ENCODE measurements around the gene MLIP. TPM values are rescaled to one million over a fixed set of nuclear protein-coding genes. Genes with fewer than 3 reads are reported as not detected.

MLIP gene
- polyA plus RNA-seq, 3 donors from 2014 or later: not detected

- Mint-ChIP-seq H3K36me3 (peaks cover 0 to 3% (median 0%) of the 10 kb centered on the region in 3 donors), H3K4me3 (no peak overlapping the region), H3K27me3 (ENCODE audit: low read depth in 3 of 3) (peaks cover 0 to 3% (median 0%) of the 10 kb centered on the region in 3 donors), H3K27ac (no peak overlapping the region), H3K9me3 (peaks cover 2 to 19% (median 6%) of the 10 kb centered on the region in 6 donors), H3K4me1 (no peaks in the 10 kb centered on the region)
- no peak for DNase-seq
Measured at GRCh38 chr6:54135665-54136369, 24.6 kb downstream of the MLIP start.

- H3K36me3 Mint-ChIP-seq: peaks cover 0 to 3% (median 0%) of the 10 kb centered on the region in 3 donors
- no peak overlapping the region for H3K27ac Mint-ChIP-seq
- no peak for DNase-seq
- H3K4me3 Mint-ChIP-seq: no peak overlapping the region
- no peaks in the 10 kb centered on the region for H3K4me1 Mint-ChIP-seq
- peaks cover 2 to 16% (median 9%) of the 10 kb centered on the region in 6 donors for H3K9me3 Mint-ChIP-seq
- peaks cover 0 to 2% (median 0%) of the 10 kb centered on the region in 3 donors for H3K27me3 Mint-ChIP-seq (ENCODE audit: low read depth in 3 of 3)
Measured at GRCh38 chr6:54138795-54139194, 27.6 kb downstream of the MLIP start.

- H3K36me3 Mint-ChIP-seq: peaks cover 0 to 3% (median 0%) of the 10 kb centered on the region in 3 donors
- no peak overlapping the region for H3K27ac Mint-ChIP-seq
- H3K4me1 Mint-ChIP-seq: no peaks in the 10 kb centered on the region
- peaks cover 2 to 18% (median 9%) of the 10 kb centered on the region in 6 donors for H3K9me3 Mint-ChIP-seq
- no peak for DNase-seq
- H3K27me3 Mint-ChIP-seq (ENCODE audit: low read depth in 3 of 3): peaks cover 0 to 2% (median 0%) of the 10 kb centered on the region in 3 donors
- H3K4me3 Mint-ChIP-seq: no peak overlapping the region
Measured at GRCh38 chr6:54140811-54141210, 29.6 kb downstream of the MLIP start.

- H3K4me3 Mint-ChIP-seq: no peak overlapping the region
- no peak overlapping the region for H3K27ac Mint-ChIP-seq
- peaks cover 0 to 10% (median 5%) of the 10 kb centered on the region in 6 donors for H3K9me3 Mint-ChIP-seq
- H3K4me1 Mint-ChIP-seq: no peaks in the 10 kb centered on the region
- no peaks in the 10 kb centered on the region for H3K27me3 Mint-ChIP-seq (ENCODE audit: low read depth in 3 of 3)
- no peaks in the 10 kb centered on the region for H3K36me3 Mint-ChIP-seq
- DNase-seq: no peak
Measured at GRCh38 chr6:54142889-54143519, 31.8 kb downstream of the MLIP start.

- DNase-seq: no peak
- Mint-ChIP-seq H3K27me3 (ENCODE audit: low read depth in 3 of 3) (no peaks in the 10 kb centered on the region), H3K4me3 (no peak overlapping the region), H3K9me3 (peaks cover 0 to 3% (median 0%) of the 10 kb centered on the region in 6 donors), H3K4me1 (no peaks in the 10 kb centered on the region), H3K27ac (no peak overlapping the region), H3K36me3 (no peaks in the 10 kb centered on the region)
Measured at GRCh38 chr6:54151861-54152260, 40.6 kb downstream of the MLIP start.

- Mint-ChIP-seq H3K4me1 (no peaks in the 10 kb centered on the region), H3K27ac (no peak overlapping the region), H3K9me3 (peaks cover 0 to 5% (median 2%) of the 10 kb centered on the region in 6 donors)
Measured at GRCh38 chr6:54156650-54157250, 45.5 kb downstream of the MLIP start.

GRCh38 chr6:54157405-54157804 lies 46.2 kb downstream of the MLIP start:
- no peak overlapping the region for H3K4me3 Mint-ChIP-seq
- H3K27me3 Mint-ChIP-seq (ENCODE audit: low read depth in 3 of 3): no peaks in the 10 kb centered on the region
- DNase-seq: no peak
- H3K4me1 Mint-ChIP-seq: no peaks in the 10 kb centered on the region
- no peaks in the 10 kb centered on the region for H3K36me3 Mint-ChIP-seq
- no peak overlapping the region for H3K27ac Mint-ChIP-seq
- H3K9me3 Mint-ChIP-seq: peaks cover 0 to 8% (median 2%) of the 10 kb centered on the region in 6 donors

More at GRCh38 chr6:54156650-54157250, 45.5 kb downstream of the MLIP start:
- DNase-seq: no peak
- Mint-ChIP-seq H3K36me3 (no peaks in the 10 kb centered on the region), H3K4me3 (no peak overlapping the region), H3K27me3 (ENCODE audit: low read depth in 3 of 3) (no peaks in the 10 kb centered on the region)

GRCh38 chr6:54173089-54173488 lies 61.8 kb downstream of the MLIP start:
- DNase-seq: no peak
- no peaks in the 10 kb centered on the region for H3K4me1 Mint-ChIP-seq
- peaks cover 0 to 1% (median 0%) of the 10 kb centered on the region in 3 donors for H3K27me3 Mint-ChIP-seq (ENCODE audit: low read depth in 3 of 3)
- no peaks in the 10 kb centered on the region for H3K36me3 Mint-ChIP-seq
- H3K27ac Mint-ChIP-seq: no peak overlapping the region
- peaks cover 0 to 11% (median 8%) of the 10 kb centered on the region in 6 donors for H3K9me3 Mint-ChIP-seq
- no peak overlapping the region for H3K4me3 Mint-ChIP-seq

- Mint-ChIP-seq H3K27ac (no peak overlapping the region), H3K36me3 (no peaks in the 10 kb centered on the region), H3K4me1 (no peaks in the 10 kb centered on the region), H3K9me3 (peaks cover 3 to 9% (median 5%) of the 10 kb centered on the region in 6 donors), H3K27me3 (ENCODE audit: low read depth in 3 of 3) (peaks cover 0 to 2% (median 2%) of the 10 kb centered on the region in 3 donors), H3K4me3 (no peak overlapping the region)
- DNase-seq: no peak
Measured at GRCh38 chr6:54179152-54179551, 67.9 kb downstream of the MLIP start.

- H3K9me3 Mint-ChIP-seq: peaks cover 0 to 15% (median 6%) of the 10 kb centered on the region in 6 donors
- H3K4me1 Mint-ChIP-seq: no peaks in the 10 kb centered on the region
- no peaks in the 10 kb centered on the region for H3K36me3 Mint-ChIP-seq
- no peak overlapping the region for H3K27ac Mint-ChIP-seq
- DNase-seq: no peak
- no peak overlapping the region for H3K4me3 Mint-ChIP-seq
- H3K27me3 Mint-ChIP-seq (ENCODE audit: low read depth in 3 of 3): peaks cover 0 to 3% (median 2%) of the 10 kb centered on the region in 3 donors
Measured at GRCh38 chr6:54183616-54184015, 72.4 kb downstream of the MLIP start.

GRCh38 chr6:54185885-54186284 lies 74.6 kb downstream of the MLIP start:
- no peak overlapping the region for H3K27ac Mint-ChIP-seq
- no peak overlapping the region for H3K4me3 Mint-ChIP-seq
- no peaks in the 10 kb centered on the region for H3K4me1 Mint-ChIP-seq
- peaks cover 0 to 8% (median 6%) of the 10 kb centered on the region in 6 donors for H3K9me3 Mint-ChIP-seq
- H3K36me3 Mint-ChIP-seq: no peaks in the 10 kb centered on the region
- DNase-seq: no peak
- peaks cover 0 to 2% (median 1%) of the 10 kb centered on the region in 3 donors for H3K27me3 Mint-ChIP-seq (ENCODE audit: low read depth in 3 of 3)

GRCh38 chr6:54188846-54189245 lies 77.6 kb downstream of the MLIP start:
- H3K4me3 Mint-ChIP-seq: no peak overlapping the region
- no peak for DNase-seq
- H3K27ac Mint-ChIP-seq: no peak overlapping the region
- no peaks in the 10 kb centered on the region for H3K4me1 Mint-ChIP-seq
- H3K36me3 Mint-ChIP-seq: no peaks in the 10 kb centered on the region
- H3K9me3 Mint-ChIP-seq: peaks cover 0 to 8% (median 5%) of the 10 kb centered on the region in 6 donors
- peaks cover 0 to 1% (median 0%) of the 10 kb centered on the region in 3 donors for H3K27me3 Mint-ChIP-seq (ENCODE audit: low read depth in 3 of 3)

- Mint-ChIP-seq H3K36me3 (no peaks in the 10 kb centered on the region), H3K4me1 (no peaks in the 10 kb centered on the region), H3K27me3 (ENCODE audit: low read depth in 3 of 3) (peaks cover 0 to 2% (median 0%) of the 10 kb centered on the region in 3 donors)
Measured at GRCh38 chr6:54191461-54191860, 80.2 kb downstream of the MLIP start.

GRCh38 chr6:54192993-54193392 lies 81.8 kb downstream of the MLIP start:
- Mint-ChIP-seq H3K4me1 (no peaks in the 10 kb centered on the region), H3K4me3 (no peak overlapping the region), H3K9me3 (peaks cover 0 to 7% (median 4%) of the 10 kb centered on the region in 6 donors), H3K27me3 (ENCODE audit: low read depth in 3 of 3) (peaks cover 0 to 2% (median 1%) of the 10 kb centered on the region in 3 donors), H3K36me3 (no peaks in the 10 kb centered on the region), H3K27ac (no peak overlapping the region)
- DNase-seq: no peak

More at GRCh38 chr6:54191461-54191860, 80.2 kb downstream of the MLIP start:
- DNase-seq: no peak
- Mint-ChIP-seq H3K27ac (no peak overlapping the region), H3K9me3 (peaks cover 0 to 6% (median 2%) of the 10 kb centered on the region in 6 donors), H3K4me3 (no peak overlapping the region)
